Raji (cell line): ENCODE measurements around the gene KDM4C.
A peak's percentile ranks its signal among the peaks of the same experiment; 100 is the strongest.

Source experiments
- POLR2A ChIP-seq: IDR thresholded peaks from 2 replicates; pipeline ENCODE4 v1.6.1; 2011; ENCODE audit warnings: low read depth, low read length, control low read depth; ENCODE audit not compliant: insufficient read depth

KDM4C gene

GRCh38 chr9:6757456-6758247, at the start of gene KDM4C:
KDM4C (plus strand) TSS chr9:6757973; CDS start chr9:6792989, 35,016 bp downstream.
- peak; percentile 91 for TF ChIP-seq POLR2A

GRCh38 chr9:6708732-6709131, 49.0 kb upstream of the KDM4C start:
- no peak for TF ChIP-seq POLR2A

DNA sequence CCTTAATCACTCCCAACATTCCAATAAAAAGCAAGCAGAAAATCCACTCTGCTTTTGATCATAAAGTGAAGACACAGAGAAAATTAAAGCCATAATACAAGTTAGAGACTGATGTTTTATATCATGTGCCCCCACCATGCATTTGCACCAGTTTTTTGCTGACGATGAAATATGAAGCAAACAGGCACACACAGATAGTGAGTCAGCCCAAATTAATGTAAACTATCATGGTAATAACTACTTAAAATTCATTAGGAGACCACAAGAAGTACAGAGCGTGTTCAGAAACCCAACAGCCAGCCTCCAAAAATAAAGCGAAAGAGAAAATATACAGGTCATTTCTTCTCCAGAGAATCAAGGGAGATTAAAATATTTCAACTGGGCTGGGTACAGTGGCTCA, 46.4 kb upstream of the KDM4C start:
- TF ChIP-seq POLR2A, result no peak

DNA sequence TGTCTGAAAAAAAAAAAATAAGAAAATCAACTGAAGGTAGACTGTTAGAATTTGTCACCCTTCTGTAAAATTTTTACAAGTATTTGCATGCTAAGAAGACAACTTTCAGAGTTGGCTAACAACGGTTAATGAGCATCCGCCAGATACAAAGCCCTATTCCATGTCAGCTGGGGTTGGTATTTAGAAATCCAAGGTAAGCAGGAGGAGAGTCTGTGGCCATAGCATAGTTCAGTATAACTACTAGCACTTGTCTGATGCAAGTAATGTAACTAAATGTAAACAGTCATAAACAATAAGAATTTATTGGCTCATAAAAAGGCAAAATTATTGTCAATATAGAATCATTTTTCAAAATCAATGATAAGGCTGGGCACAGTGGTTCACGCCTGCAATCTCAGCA, 45.7 kb upstream of the KDM4C start:
- TF ChIP-seq POLR2A, result no peak

GRCh38 chr9:6714176-6714575, 43.6 kb upstream of the KDM4C start:
- no peak for TF ChIP-seq POLR2A

GRCh38 chr9:6715755-6716643, 41.8 kb upstream of the KDM4C start:
- TF ChIP-seq POLR2A, result no peak

GRCh38 chr9:6716766-6717165, 41.0 kb upstream of the KDM4C start:
- no peak for TF ChIP-seq POLR2A

- TF ChIP-seq POLR2A, result no peak
Observed at GRCh38 chr9:6723881-6724420, 33.8 kb upstream of the KDM4C start.

- no peak for TF ChIP-seq POLR2A
Observed at GRCh38 chr9:6733257-6733656, 24.5 kb upstream of the KDM4C start.

- no peak for TF ChIP-seq POLR2A
Observed at GRCh38 chr9:6733831-6734230, 23.9 kb upstream of the KDM4C start.

- no peak for TF ChIP-seq POLR2A
Observed at GRCh38 chr9:6735422-6735821, 22.4 kb upstream of the KDM4C start.

DNA sequence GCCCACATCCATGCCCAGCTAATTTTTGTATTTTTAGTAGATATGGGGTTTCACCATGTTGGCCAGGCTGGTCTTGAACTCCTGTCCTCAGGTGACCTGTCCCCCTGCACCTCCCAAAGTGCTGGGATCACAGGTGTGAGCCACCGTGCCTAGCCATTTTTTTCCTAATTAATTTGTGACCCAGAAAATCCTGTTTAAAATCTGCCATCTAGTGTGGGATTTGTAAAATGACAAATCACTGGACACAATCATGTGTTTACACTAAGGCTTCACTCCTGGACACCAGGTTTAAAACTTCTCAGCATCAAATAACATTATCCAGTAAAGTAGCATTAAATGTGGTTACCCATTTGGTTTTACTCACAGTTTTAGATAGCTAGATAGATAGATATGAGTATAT, 18.6 kb upstream of the KDM4C start:
- no peak for TF ChIP-seq POLR2A

GRCh38 chr9:6757132-6757455, 679 bp upstream of the KDM4C start:
- no peak for TF ChIP-seq POLR2A

GRCh38 chr9:6758248-6758497, 400 bp downstream of the KDM4C start:
- TF ChIP-seq POLR2A, result no peak

GRCh38 chr9:6758498-6759184, 868 bp downstream of the KDM4C start:
- TF ChIP-seq POLR2A, result peak; percentile 74

- TF ChIP-seq POLR2A, result no peak
Observed at GRCh38 chr9:6759185-6759977, 1.6 kb downstream of the KDM4C start.

- TF ChIP-seq POLR2A, result no peak
Observed at GRCh38 chr9:6761306-6761705, 3.5 kb downstream of the KDM4C start.
